Measurements from ENCODE around the gene CELF4.

CELF4 gene

DNA sequence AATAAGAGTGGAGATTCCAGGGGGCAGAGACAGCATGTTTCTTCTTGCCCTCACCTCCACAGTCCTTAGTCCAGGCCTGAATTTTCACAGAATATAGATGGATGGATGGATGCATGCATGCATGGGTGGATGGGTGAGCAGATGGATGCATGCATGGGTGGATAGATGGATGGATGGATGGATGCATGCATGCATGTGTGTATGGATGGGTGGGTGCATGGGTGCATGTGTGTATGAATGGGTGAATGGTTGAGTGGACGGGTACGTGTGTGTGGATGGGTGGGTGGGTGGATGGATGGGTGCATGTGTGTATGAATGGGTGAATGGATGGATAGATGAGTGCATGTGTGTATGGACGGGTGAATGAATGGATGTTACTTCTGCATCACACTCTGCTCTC lies 153.3 kb downstream of the CELF4 start:
- no peak for DNase-seq (ENCODE audit: low spot score)

DNA sequence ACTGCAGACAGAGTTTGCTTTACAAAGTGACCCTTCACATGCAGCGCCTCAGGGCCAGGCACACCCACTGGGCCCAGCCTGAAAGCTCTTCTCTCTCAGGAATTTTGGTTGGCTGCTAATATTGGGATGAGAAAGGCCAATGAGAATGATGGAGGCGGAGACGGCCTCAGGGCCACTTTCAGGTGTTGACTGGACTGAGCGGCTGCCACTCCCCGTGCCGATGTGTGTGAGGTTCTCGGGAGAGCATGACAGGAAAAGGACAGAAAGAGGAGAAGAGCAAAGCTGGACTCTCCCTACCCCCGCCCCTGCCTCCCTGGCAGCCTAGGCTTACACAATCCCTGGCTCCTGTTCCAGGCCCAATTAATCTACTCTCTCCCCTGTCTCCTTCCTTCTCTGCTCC lies 155.7 kb downstream of the CELF4 start:
- DNase-seq (ENCODE audit: low spot score): no peak

- no peak for DNase-seq (ENCODE audit: low spot score)
Measured at GRCh38 chr18:37408676-37409265, 156.8 kb downstream of the CELF4 start.

DNA sequence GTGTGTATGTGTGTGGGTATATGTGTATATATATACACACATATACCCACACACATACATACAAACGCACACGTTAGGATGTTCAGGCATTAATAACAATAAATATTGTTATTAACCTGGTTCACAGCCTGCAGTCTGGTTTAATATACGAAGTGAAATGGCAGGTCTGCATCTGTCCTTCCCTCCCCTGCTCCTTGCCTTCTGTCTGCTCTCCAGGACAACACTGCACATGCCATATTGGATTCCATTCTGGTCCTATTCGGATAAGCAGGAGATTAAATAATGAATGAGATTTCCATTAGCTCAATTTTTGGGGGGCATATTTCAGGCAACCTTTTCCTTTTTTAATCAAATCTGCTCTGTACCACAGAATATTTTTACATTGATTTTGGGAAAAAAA lies 158.0 kb downstream of the CELF4 start:
- DNase-seq (ENCODE audit: low spot score): no peak

GRCh38 chr18:37405772-37406171 lies 159.8 kb downstream of the CELF4 start:
- DNase-seq (ENCODE audit: low spot score): no peak

DNA sequence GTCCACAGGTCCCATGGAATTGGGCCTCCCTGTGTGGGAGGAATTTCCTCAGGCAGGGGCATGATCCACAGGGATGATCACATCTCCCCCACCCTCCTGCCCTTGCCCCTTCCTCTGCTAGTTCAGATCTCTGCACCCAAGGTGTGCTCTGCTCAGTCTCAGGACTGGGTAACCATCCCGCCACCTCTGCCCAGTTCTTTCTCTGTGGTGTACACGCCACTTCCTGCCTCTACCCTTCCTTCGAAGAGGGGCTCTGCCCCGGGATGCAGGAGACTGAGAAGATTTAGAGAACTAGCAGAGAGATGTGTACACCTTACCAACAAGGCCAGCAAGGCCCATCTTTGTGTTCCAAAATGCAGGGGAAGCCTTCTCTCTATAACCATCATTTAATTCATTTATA lies 160.4 kb downstream of the CELF4 start:
- no peak for DNase-seq (ENCODE audit: low spot score)

- DNase-seq (ENCODE audit: low spot score): no peak
Measured at GRCh38 chr18:37403788-37404187, 161.8 kb downstream of the CELF4 start.

DNA sequence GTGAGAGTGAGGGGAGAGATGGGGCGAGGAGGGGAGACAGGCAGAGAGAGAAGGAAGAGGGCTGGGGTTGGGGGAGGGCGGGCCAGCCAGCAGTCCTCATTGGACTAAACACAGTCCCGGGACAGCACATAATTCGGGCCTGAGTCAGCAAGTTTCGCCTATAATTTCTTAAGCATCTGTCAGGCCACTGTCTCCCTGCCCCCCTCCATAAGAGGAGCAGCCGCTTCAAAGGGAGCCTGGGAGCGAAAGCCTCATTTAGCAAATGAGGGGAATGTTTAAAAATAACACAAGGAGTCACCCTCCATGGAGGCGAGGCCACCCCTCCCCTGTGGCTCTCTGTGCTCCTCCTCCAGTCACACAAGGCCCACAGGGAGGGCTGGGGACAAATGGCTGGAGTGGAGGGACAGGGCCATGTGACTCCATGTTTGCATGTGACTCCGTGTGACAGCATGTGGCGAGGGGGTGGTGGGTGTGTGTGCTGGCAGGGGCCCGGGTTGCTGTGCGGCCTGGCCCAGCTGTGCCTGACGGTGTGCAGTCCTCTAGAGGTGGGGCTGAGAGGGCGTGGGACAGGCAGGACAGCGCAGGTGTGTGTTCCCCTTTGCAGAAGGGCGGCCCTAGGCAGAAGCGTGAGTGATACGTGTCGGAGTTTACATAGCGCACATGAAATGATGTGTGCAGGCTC lies 162.4 kb downstream of the CELF4 start:
- DNase-seq (ENCODE audit: low spot score): no peak

GRCh38 chr18:37402735-37403099 lies 162.9 kb downstream of the CELF4 start:
- DNase-seq (ENCODE audit: low spot score): no peak

DNA sequence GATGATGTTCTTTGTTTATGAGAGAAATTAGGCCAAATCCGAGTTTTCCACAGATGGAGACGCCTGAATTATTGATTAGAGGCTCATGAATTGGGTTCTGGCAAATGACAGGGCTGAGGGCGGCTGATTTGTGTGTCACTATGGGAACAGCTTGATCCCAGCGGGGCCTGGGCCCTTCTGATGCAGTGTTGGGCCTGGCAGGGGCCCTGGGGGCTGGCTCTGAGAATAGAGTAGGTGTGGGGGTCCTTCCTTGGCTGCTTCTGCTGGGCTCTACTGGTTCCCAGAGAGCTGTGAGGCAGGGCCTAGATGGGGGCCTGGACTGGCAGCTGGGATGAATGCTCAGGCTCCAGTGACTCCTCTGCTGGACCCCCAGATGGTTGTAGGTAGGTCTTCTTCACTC lies 164.8 kb downstream of the CELF4 start:
- no peak for DNase-seq (ENCODE audit: low spot score)

- DNase-seq (ENCODE audit: low spot score): no peak
Measured at GRCh38 chr18:37398248-37398920, 167.2 kb downstream of the CELF4 start.

GRCh38 chr18:37397814-37398213 lies 167.8 kb downstream of the CELF4 start:
- DNase-seq (ENCODE audit: low spot score): no peak

GRCh38 chr18:37396971-37397720 lies 168.5 kb downstream of the CELF4 start:
- DNase-seq (ENCODE audit: low spot score): no peak

GRCh38 chr18:37395631-37396030 lies 170.0 kb downstream of the CELF4 start:
- DNase-seq (ENCODE audit: low spot score): no peak

GRCh38 chr18:37395138-37395537 lies 170.5 kb downstream of the CELF4 start:
- no peak for DNase-seq (ENCODE audit: low spot score)

DNA sequence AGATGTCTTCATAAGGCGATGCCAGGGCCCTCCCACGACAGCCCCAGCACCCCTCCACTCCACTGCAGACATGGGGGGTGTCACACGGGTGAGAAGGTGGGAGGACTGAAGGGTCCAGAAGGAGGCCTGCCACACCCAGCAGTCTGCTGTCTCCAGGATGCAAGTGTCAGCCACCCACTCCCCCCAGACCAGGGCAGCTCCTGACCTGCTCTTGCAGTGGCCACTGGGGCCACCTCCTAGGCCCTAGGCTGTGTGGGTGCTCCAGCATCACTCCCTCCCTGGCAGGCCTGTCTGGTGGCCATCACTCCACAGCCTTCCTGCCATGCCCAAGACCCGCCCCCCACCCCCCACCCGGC lies 171.0 kb downstream of the CELF4 start:
- no peak for DNase-seq (ENCODE audit: low spot score)

- no peak for DNase-seq (ENCODE audit: low spot score)
Measured at GRCh38 chr18:37393945-37394609, 171.5 kb downstream of the CELF4 start.

- no peak for DNase-seq (ENCODE audit: low spot score)
Measured at GRCh38 chr18:37393221-37393827, 172.3 kb downstream of the CELF4 start.

GRCh38 chr18:37392648-37393047 lies 172.9 kb downstream of the CELF4 start:
- no peak for DNase-seq (ENCODE audit: low spot score)

- no peak for DNase-seq (ENCODE audit: low spot score)
Measured at GRCh38 chr18:37391698-37392548, 173.7 kb downstream of the CELF4 start.

- DNase-seq (ENCODE audit: low spot score): no peak
Measured at GRCh38 chr18:37391156-37391555, 174.4 kb downstream of the CELF4 start.

All from HuH-7 (cell line).